Fibroblast of lung (primary cell): ENCODE results near the gene KCNJ9. TPM values are rescaled to one million over a fixed set of nuclear protein-coding genes. Genes with fewer than 3 reads are reported as not detected.

Experiments
- DNase-seq, 2 donors: peaks; one replicate each; pipeline versions ENCODE4 v3.0.0 to v3.0.0-alpha.2; 2010; ENCODE audit warnings: low read depth in 2 of 2
- H2AFZ ChIP-seq: 2 replicates; pipeline ENCODE4 v1.5.1; 2012; ENCODE audit warnings: low read length, control low read depth, inconsistent platforms
- H3K27ac ChIP-seq: 2 replicates; pipeline ENCODE4 v1.5.1; 2011; ENCODE audit warnings: low read length, control low read depth; ENCODE audit not compliant: insufficient read depth
- H3K27me3 ChIP-seq: 2 replicates; pipeline ENCODE4 v1.5.1; 2011; ENCODE audit warnings: mild to moderate bottlenecking, low read length; ENCODE audit not compliant: control insufficient read depth, insufficient read depth
- H3K36me3 ChIP-seq: 2 replicates; pipeline ENCODE4 v1.5.1; 2011; ENCODE audit warnings: low read length; ENCODE audit not compliant: control insufficient read depth, insufficient read depth
- H3K4me1 ChIP-seq: 2 replicates; pipeline ENCODE4 v1.5.1; 2011; ENCODE audit warnings: low read length; ENCODE audit not compliant: control insufficient read depth, insufficient read depth; ENCODE audit errors: extremely low read depth
- H3K4me2 ChIP-seq: 2 replicates; pipeline ENCODE4 v1.5.1; 2011; ENCODE audit warnings: low read length, control low read depth; ENCODE audit not compliant: insufficient read depth; ENCODE audit errors: extremely low read depth
- H3K4me3 ChIP-seq, 4 experiments: fragments of 200-600 bp in 1 of 4; sonication (generic) in 1 of 4; replicated peaks in 1 of 4; 2 replicates each; pipeline ENCODE4 v1.5.1; 2011 to 2016; ENCODE audit warnings: low read length in 4 of 4, low read depth in 3 of 4, mild to moderate bottlenecking in 3 of 4, control low read depth in 2 of 4, inconsistent platforms in 1 of 4, mixed read lengths in 1 of 4; ENCODE audit not compliant: insufficient read depth in 1 of 4; ENCODE audit errors: control extremely low read depth in 1 of 4
- H3K79me2 ChIP-seq: 2 replicates; pipeline ENCODE4 v1.5.1; 2012; ENCODE audit warnings: mild to moderate bottlenecking, low read length, inconsistent platforms; ENCODE audit not compliant: control insufficient read depth, insufficient read depth
- H3K9ac ChIP-seq: 2 replicates; pipeline ENCODE4 v1.5.1; 2011; ENCODE audit warnings: mild to moderate bottlenecking, low read length, control low read depth; ENCODE audit not compliant: insufficient read depth
- H3K9me3 ChIP-seq: 2 replicates; pipeline ENCODE4 v1.5.1; 2012; ENCODE audit warnings: low read depth, low read length; ENCODE audit not compliant: control insufficient read depth, insufficient read depth
- H4K20me1 ChIP-seq: 2 replicates; pipeline ENCODE4 v1.5.1; 2011; ENCODE audit warnings: low read length; ENCODE audit not compliant: control insufficient read depth, insufficient read depth; ENCODE audit errors: extremely low read depth
- EZH2 ChIP-seq: IDR thresholded peaks from 2 replicates; pipeline ENCODE4 v1.5.1; 2012; ENCODE audit warnings: low read length, control low read depth, mild to moderate bottlenecking; ENCODE audit errors: missing control alignments
- polyA plus RNA-seq, 2 donors: library from polyadenylated mRNA; depleted of rRNA in 1 of 2; stranded (reverse) in 1 of 2; unstranded in 1 of 2; fragments of >200 nt; gene quantifications; 2 replicates each; pipeline ENCODE4 v1.2.1, GENCODE V29; 2011 to 2012; ENCODE audit warnings: missing spikeins in 1 of 2
- total RNA-seq: library from RNA; depleted of rRNA; stranded (reverse); fragments of >200 nt; gene quantifications from 2 replicates; pipeline ENCODE4 v1.2.1, GENCODE V29; 2014
- TF ChIP-seq, protein P1 (sequence below), 2 donors: IDR thresholded peaks in 1 of 2; conservative IDR thresholded peaks in 1 of 2; 1 replicate in 1 of 2; 2 replicates in 1 of 2; pipeline ENCODE4 v1.5.1; 2011 to 2012; ENCODE audit warnings: low read length in 2 of 2, control low read depth in 1 of 2, inconsistent platforms in 1 of 2, low read depth in 1 of 2, mild to moderate bottlenecking in 1 of 2

KCNJ9 gene
- total and polyA plus RNA-seq, 2 donors (not counting 1 experiment from before 2014, with no cell fraction given), result under 0.01 TPM; not detected in 1

DNA sequence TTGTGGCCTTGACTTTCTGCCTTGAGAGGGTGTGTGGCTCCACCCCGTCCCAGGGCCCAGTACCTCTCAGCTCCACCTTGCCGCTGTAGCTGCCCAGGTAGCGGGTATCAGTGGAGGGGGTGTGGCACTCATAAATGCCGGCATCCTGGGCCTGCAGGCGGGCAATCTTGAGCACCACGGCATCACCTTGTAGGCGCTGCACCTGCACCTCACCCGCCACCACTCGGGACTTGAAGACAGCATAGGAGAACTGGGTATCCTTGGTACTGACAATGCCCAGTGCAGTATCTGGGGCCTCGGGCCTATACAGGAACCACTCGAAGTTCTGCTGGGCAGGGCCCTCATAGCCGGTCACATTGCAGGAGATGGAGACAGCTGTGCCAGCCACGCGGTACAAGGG lies 13.5 kb downstream of the KCNJ9 start:
- no peak overlapping the region for H3K9ac ChIP-seq
- TF ChIP-seq, protein P1, sequence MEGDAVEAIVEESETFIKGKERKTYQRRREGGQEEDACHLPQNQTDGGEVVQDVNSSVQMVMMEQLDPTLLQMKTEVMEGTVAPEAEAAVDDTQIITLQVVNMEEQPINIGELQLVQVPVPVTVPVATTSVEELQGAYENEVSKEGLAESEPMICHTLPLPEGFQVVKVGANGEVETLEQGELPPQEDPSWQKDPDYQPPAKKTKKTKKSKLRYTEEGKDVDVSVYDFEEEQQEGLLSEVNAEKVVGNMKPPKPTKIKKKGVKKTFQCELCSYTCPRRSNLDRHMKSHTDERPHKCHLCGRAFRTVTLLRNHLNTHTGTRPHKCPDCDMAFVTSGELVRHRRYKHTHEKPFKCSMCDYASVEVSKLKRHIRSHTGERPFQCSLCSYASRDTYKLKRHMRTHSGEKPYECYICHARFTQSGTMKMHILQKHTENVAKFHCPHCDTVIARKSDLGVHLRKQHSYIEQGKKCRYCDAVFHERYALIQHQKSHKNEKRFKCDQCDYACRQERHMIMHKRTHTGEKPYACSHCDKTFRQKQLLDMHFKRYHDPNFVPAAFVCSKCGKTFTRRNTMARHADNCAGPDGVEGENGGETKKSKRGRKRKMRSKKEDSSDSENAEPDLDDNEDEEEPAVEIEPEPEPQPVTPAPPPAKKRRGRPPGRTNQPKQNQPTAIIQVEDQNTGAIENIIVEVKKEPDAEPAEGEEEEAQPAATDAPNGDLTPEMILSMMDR (conservative IDR thresholded peaks at IDR 0.05 in 1 of 2, IDR thresholded peaks at IDR 0.05 in 1 of 2; ENCODE audit: low read depth in 1 of 2, low read length in 2 of 2), result no peak
- TF ChIP-seq EZH2, result no peak
- no peak overlapping the region for H3K4me2 ChIP-seq
- peaks cover 5% of the 10 kb centered on the region for H3K4me1 ChIP-seq
- no peak overlapping the region for H3K4me3 ChIP-seq
- no peaks in the 10 kb centered on the region for H3K36me3 ChIP-seq
- H2AFZ ChIP-seq, result no peak overlapping the region
- no peak overlapping the region for H3K27ac ChIP-seq
- no peaks in the 10 kb centered on the region for H4K20me1 ChIP-seq
- DNase-seq, result no peak
- no peaks in the 10 kb centered on the region for H3K9me3 ChIP-seq
- H3K27me3 ChIP-seq, result no peaks in the 10 kb centered on the region
- no peaks in the 10 kb centered on the region for H3K79me2 ChIP-seq

DNA sequence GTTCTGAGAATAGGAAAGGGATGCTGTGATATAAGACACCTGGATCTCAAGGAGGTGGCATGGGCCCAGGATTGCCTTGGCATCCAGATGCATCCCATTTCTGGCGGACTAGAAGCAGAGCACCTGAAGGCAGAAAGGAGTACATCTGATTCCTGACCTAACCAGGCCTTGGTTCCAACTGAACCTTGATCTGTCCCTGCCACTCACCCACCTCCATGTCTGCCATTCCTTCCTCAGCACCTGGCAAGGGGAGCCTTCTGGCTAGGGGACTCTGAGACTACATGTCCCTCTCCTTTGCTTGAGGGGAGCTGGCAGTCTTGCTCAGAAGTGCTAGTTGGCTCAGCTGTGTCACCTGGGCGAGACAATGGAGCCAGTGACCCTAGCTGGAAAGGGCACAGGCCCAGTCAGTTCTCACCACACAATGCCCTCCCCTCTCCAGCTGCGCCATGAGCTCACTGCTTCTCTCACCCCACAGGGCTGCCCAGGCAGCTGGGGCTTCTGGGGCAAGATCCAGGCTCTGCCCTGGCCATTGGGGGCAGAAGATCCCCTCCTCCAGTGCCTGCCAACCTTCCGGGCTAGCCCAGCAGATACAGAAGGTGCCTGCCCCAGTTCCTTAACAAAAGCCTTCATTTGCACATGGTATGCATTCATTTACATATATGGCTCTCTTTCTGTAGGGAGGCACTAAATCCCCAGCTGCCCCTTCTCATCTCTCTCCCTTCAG lies 14.2 kb downstream of the KCNJ9 start:
- Histone ChIP-seq H4K20me1 (no peaks in the 10 kb centered on the region), H3K27ac (no peak overlapping the region), H3K9me3 (no peaks in the 10 kb centered on the region), H3K4me2 (no peak overlapping the region), H3K27me3 (no peaks in the 10 kb centered on the region), H3K36me3 (no peaks in the 10 kb centered on the region), H3K4me1 (peaks cover 5% of the 10 kb centered on the region), H2AFZ (no peak overlapping the region), H3K79me2 (no peaks in the 10 kb centered on the region), H3K9ac (no peak overlapping the region), H3K4me3 (no peak overlapping the region)
- TF ChIP-seq, protein P1 (conservative IDR thresholded peaks at IDR 0.05 in 1 of 2, IDR thresholded peaks at IDR 0.05 in 1 of 2; ENCODE audit: low read depth in 1 of 2, low read length in 2 of 2), result no peak
- no peak for TF ChIP-seq EZH2
- DNase-seq, result no peak

DNA sequence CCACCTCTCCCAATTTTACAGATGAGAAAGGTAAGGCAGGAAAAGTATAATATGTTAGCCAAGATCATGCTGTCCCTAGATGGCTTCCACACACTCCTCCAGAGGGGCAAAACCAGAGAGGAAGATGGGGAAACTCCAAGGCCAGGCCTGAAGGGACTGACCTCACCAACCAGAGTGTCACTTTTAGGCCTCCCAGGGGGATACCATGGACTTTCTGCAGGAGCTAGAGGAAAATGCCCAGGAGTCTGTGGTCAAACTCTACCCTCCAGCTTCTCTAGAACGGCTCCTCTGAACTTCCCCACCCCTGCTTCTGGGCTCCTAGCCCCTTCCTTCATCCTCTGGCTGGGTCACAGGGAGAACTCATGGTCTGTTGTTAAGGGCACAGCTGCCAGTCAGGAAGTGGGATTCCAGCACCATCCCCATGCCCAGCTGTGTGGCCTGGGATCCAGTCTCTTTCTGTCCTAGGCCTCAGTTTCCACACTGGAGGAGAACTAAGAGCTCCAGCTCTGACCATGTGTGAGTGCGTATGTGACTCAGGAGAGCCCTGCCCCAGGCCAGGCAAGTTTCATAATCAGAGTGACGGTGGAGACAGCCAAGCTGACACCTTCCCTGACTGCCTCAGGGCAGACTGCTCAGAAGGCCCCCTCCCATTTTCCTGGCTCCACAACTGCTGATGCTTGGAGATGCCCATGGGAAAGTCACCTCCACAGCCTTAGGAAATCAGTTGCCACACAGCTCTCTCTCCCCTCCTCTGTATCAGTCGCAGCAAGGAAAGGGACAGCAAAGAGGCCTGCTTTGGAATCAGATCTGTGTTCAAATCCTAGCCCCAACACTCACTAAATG lies 15.2 kb downstream of the KCNJ9 start:
- Histone ChIP-seq H4K20me1 (no peaks in the 10 kb centered on the region), H3K27me3 (no peaks in the 10 kb centered on the region), H3K36me3 (no peaks in the 10 kb centered on the region), H3K79me2 (no peaks in the 10 kb centered on the region), H3K27ac (no peak overlapping the region), H3K9ac (no peak overlapping the region), H3K4me1 (peaks cover 7% of the 10 kb centered on the region), H3K4me2 (no peak overlapping the region), H3K9me3 (no peaks in the 10 kb centered on the region), H3K4me3 (no peak overlapping the region), H2AFZ (no peak overlapping the region)
- DNase-seq, result peak; percentile 14 to 37
- TF ChIP-seq EZH2, result no peak
- TF ChIP-seq, protein P1 (conservative IDR thresholded peaks at IDR 0.05 in 1 of 2, IDR thresholded peaks at IDR 0.05 in 1 of 2; ENCODE audit: low read depth in 1 of 2, low read length in 2 of 2), result no peak
